ENCODE results near the gene MBOAT2.

Gene MBOAT2

GRCh38 chr2:8870441-8870840 lies 133.0 kb downstream of the MBOAT2 start:
- H2BK12ac ChIP-seq (ENCODE audit: low read length), result no peak overlapping the region
- no peak overlapping the region for H4K12ac ChIP-seq (ENCODE audit: low read depth, low read length)
- H3K14ac ChIP-seq (ENCODE audit: low read length), result no peak overlapping the region
- H3K18ac ChIP-seq (ENCODE audit: low read length), result no peak overlapping the region
- H3K4me2 ChIP-seq (ENCODE audit: low read length), result no peak overlapping the region
- H4K91ac ChIP-seq (ENCODE audit: low read depth, low read length), result no peak overlapping the region
- H3K79me2 ChIP-seq (ENCODE audit: control insufficient read depth, insufficient read depth, low read length, poor library complexity), result no peaks in the 10 kb centered on the region
- no peak overlapping the region for H2AK5ac ChIP-seq (ENCODE audit: low read length)
- no peaks in the 10 kb centered on the region for H3K79me1 ChIP-seq (ENCODE audit: low read length)
- H3K36me3 ChIP-seq (ENCODE audit: control insufficient read depth in 1 of 2, insufficient read depth in 2 of 2, low read length in 2 of 2), result no peaks in the 10 kb centered on the region
- H3K9me3 ChIP-seq (ENCODE audit: insufficient read depth, low read depth, low read length), result no peaks in the 10 kb centered on the region
- no peak overlapping the region for H3K4ac ChIP-seq (ENCODE audit: low read depth, low read length)
- no peak overlapping the region for H2BK5ac ChIP-seq (ENCODE audit: low read depth, low read length, poor library complexity)
- H3K27me3 ChIP-seq (ENCODE audit: insufficient read depth, low read length), result no peaks in the 10 kb centered on the region
- WGBS (ENCODE audit: extremely low coverage, insufficient coverage, insufficient read length), result no CpG with 5 or more reads among the region's 2 CpGs
- H3K4me3 ChIP-seq (ENCODE audit: low read depth, low read length), result no peak overlapping the region
- H3K4me1 ChIP-seq (ENCODE audit: control insufficient read depth in 1 of 2, insufficient read depth in 2 of 2, low read length in 2 of 2), result no peaks in the 10 kb centered on the region
- H4K8ac ChIP-seq (ENCODE audit: low read depth, low read length), result no peak overlapping the region
- H2BK120ac ChIP-seq (ENCODE audit: insufficient read depth, low read length, poor library complexity), result no peak overlapping the region
- DNase-seq, result no peak
- H3K23ac ChIP-seq (ENCODE audit: low read length), result no peak overlapping the region
- H2AFZ ChIP-seq (ENCODE audit: insufficient read depth, low read length, poor library complexity), result no peak overlapping the region
- no peak overlapping the region for H3K27ac ChIP-seq (ENCODE audit: low read depth, low read length)
- no peak overlapping the region for H3K9ac ChIP-seq (ENCODE audit: low read length)

DNA sequence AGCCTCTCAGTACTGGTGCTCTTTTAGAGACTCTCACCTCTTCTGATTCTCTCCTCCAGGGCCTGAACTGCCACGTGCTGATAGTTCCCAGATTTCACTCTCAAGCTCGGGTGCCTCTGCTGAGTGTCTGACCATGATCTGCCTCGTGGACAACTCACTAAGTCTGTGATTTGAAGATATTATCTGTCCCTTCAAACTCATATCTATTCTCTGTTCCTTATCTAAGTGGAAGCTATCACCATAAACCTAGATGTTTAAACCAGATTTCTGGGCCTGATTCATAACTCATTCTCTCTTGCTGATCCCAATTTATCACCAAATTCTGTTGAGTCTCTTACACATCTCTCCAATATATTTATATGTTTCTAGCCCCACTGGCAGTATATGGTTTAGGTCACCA lies 136.1 kb downstream of the MBOAT2 start:
- no peak overlapping the region for H3K4ac ChIP-seq (ENCODE audit: low read depth, low read length)
- H3K4me3 ChIP-seq (ENCODE audit: low read depth, low read length), result no peak overlapping the region
- DNase-seq, result no peak
- H4K12ac ChIP-seq (ENCODE audit: low read depth, low read length), result no peak overlapping the region
- H3K27me3 ChIP-seq (ENCODE audit: insufficient read depth, low read length), result no peaks in the 10 kb centered on the region
- H3K23ac ChIP-seq (ENCODE audit: low read length), result no peak overlapping the region
- H3K9ac ChIP-seq (ENCODE audit: low read length), result no peak overlapping the region
- H2AFZ ChIP-seq (ENCODE audit: insufficient read depth, low read length, poor library complexity), result no peak overlapping the region
- H3K14ac ChIP-seq (ENCODE audit: low read length), result no peak overlapping the region
- no CpG with 5 or more reads among the region's 3 CpGs for WGBS (ENCODE audit: extremely low coverage, insufficient coverage, insufficient read length)
- no peak overlapping the region for H2BK5ac ChIP-seq (ENCODE audit: low read depth, low read length, poor library complexity)
- H3K9me3 ChIP-seq (ENCODE audit: insufficient read depth, low read depth, low read length), result no peaks in the 10 kb centered on the region
- H3K18ac ChIP-seq (ENCODE audit: low read length), result no peak overlapping the region
- no peak overlapping the region for H4K8ac ChIP-seq (ENCODE audit: low read depth, low read length)
- no peak overlapping the region for H3K27ac ChIP-seq (ENCODE audit: low read depth, low read length)
- no peak overlapping the region for H2BK120ac ChIP-seq (ENCODE audit: insufficient read depth, low read length, poor library complexity)
- no peak overlapping the region for H3K4me2 ChIP-seq (ENCODE audit: low read length)
- H3K79me2 ChIP-seq (ENCODE audit: control insufficient read depth, insufficient read depth, low read length, poor library complexity), result no peaks in the 10 kb centered on the region
- no peak overlapping the region for H4K91ac ChIP-seq (ENCODE audit: low read depth, low read length)
- H2AK5ac ChIP-seq (ENCODE audit: low read length), result no peak overlapping the region
- H3K4me1 ChIP-seq (ENCODE audit: control insufficient read depth in 1 of 2, insufficient read depth in 2 of 2, low read length in 2 of 2), result no peaks in the 10 kb centered on the region
- peaks cover 0 to 2% of the 10 kb centered on the region in 2 experiments for H3K36me3 ChIP-seq (ENCODE audit: control insufficient read depth in 1 of 2, insufficient read depth in 2 of 2, low read length in 2 of 2)
- H2BK12ac ChIP-seq (ENCODE audit: low read length), result no peak overlapping the region
- no peaks in the 10 kb centered on the region for H3K79me1 ChIP-seq (ENCODE audit: low read length)

DNA sequence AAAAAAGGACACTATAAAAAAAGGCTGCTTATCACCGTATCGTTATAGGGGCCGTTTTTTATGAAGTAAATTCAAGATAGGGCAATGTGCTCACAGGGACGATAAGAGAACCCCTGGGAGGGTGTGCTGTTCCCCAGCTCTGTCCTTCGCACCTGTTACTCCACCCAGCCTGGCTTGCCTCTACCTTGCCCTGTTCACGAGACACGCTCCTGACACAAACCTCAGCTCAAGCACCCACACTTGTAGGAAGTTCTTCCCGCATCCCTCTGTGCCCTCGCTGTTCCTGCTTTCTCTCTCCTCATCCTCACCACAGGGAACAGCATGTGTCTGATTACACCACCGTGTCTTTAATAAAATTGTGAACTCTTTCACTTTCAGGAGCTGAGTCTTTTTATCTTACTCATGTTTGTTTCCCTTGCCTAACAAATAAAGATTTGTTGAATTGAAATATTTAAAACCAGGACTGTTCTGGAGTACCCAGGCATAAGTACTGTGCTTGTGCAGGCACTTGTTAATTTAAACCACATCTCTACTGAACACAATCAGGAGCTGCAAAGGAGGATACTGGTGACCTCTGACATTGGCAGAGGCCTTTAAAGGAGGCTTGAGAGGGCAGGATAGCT lies 140.0 kb downstream of the MBOAT2 start:
- H4K12ac ChIP-seq (ENCODE audit: low read depth, low read length), result no peak overlapping the region
- no peak overlapping the region for H2AFZ ChIP-seq (ENCODE audit: insufficient read depth, low read length, poor library complexity)
- no peak overlapping the region for H3K4ac ChIP-seq (ENCODE audit: low read depth, low read length)
- H3K79me2 ChIP-seq (ENCODE audit: control insufficient read depth, insufficient read depth, low read length, poor library complexity), result no peaks in the 10 kb centered on the region
- no peaks in the 10 kb centered on the region for H3K27me3 ChIP-seq (ENCODE audit: insufficient read depth, low read length)
- H2BK120ac ChIP-seq (ENCODE audit: insufficient read depth, low read length, poor library complexity), result no peak overlapping the region
- H2BK12ac ChIP-seq (ENCODE audit: low read length), result no peak overlapping the region
- no peak overlapping the region for H3K27ac ChIP-seq (ENCODE audit: low read depth, low read length)
- no peak overlapping the region for H3K4me3 ChIP-seq (ENCODE audit: low read depth, low read length)
- H2AK5ac ChIP-seq (ENCODE audit: low read length), result no peak overlapping the region
- H4K91ac ChIP-seq (ENCODE audit: low read depth, low read length), result no peak overlapping the region
- H4K8ac ChIP-seq (ENCODE audit: low read depth, low read length), result no peak overlapping the region
- peaks cover 0 to 2% of the 10 kb centered on the region in 2 experiments for H3K36me3 ChIP-seq (ENCODE audit: control insufficient read depth in 1 of 2, insufficient read depth in 2 of 2, low read length in 2 of 2)
- no peak overlapping the region for H2BK5ac ChIP-seq (ENCODE audit: low read depth, low read length, poor library complexity)
- no peaks in the 10 kb centered on the region for H3K4me1 ChIP-seq (ENCODE audit: control insufficient read depth in 1 of 2, insufficient read depth in 2 of 2, low read length in 2 of 2)
- no CpG with 5 or more reads among the region's 10 CpGs for WGBS (ENCODE audit: extremely low coverage, insufficient coverage, insufficient read length)
- no peak overlapping the region for H3K9ac ChIP-seq (ENCODE audit: low read length)
- H3K9me3 ChIP-seq (ENCODE audit: insufficient read depth, low read depth, low read length), result no peaks in the 10 kb centered on the region
- H3K4me2 ChIP-seq (ENCODE audit: low read length), result no peak overlapping the region
- no peak for DNase-seq
- H3K79me1 ChIP-seq (ENCODE audit: low read length), result no peaks in the 10 kb centered on the region
- no peak overlapping the region for H3K14ac ChIP-seq (ENCODE audit: low read length)
- H3K18ac ChIP-seq (ENCODE audit: low read length), result no peak overlapping the region
- no peak overlapping the region for H3K23ac ChIP-seq (ENCODE audit: low read length)

DNA sequence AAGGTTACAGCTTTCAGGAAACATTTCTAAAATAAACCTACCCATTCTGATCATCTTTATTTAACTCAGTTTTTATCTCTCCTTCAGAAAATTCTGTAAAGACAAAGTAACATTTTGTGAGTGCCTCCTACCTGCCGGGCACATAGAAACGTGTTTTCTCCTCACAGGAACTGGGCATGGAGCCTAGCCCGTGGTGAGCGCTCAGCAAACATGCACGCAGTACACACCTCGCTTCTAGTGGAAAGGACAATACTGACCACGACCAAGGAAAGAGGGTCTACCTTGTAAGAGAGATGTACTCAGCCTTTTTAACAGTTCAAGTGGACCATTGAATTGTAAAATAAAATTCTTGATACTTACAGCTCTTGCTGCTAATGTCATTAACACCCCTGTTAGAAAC lies 141.3 kb downstream of the MBOAT2 start:
- no peak overlapping the region for H3K14ac ChIP-seq (ENCODE audit: low read length)
- no peaks in the 10 kb centered on the region for H3K9me3 ChIP-seq (ENCODE audit: insufficient read depth, low read depth, low read length)
- H2BK5ac ChIP-seq (ENCODE audit: low read depth, low read length, poor library complexity), result no peak overlapping the region
- no peak overlapping the region for H4K91ac ChIP-seq (ENCODE audit: low read depth, low read length)
- no peak overlapping the region for H4K8ac ChIP-seq (ENCODE audit: low read depth, low read length)
- H2BK12ac ChIP-seq (ENCODE audit: low read length), result no peak overlapping the region
- H3K27ac ChIP-seq (ENCODE audit: low read depth, low read length), result no peak overlapping the region
- peaks cover 0 to 2% of the 10 kb centered on the region in 2 experiments for H3K36me3 ChIP-seq (ENCODE audit: control insufficient read depth in 1 of 2, insufficient read depth in 2 of 2, low read length in 2 of 2)
- H3K23ac ChIP-seq (ENCODE audit: low read length), result no peak overlapping the region
- no peak overlapping the region for H3K4ac ChIP-seq (ENCODE audit: low read depth, low read length)
- no peak overlapping the region for H2AFZ ChIP-seq (ENCODE audit: insufficient read depth, low read length, poor library complexity)
- no peak overlapping the region for H3K9ac ChIP-seq (ENCODE audit: low read length)
- WGBS (ENCODE audit: extremely low coverage, insufficient coverage, insufficient read length), result no CpG with 5 or more reads among the region's 7 CpGs
- no peak overlapping the region for H3K4me3 ChIP-seq (ENCODE audit: low read depth, low read length)
- no peak overlapping the region for H4K12ac ChIP-seq (ENCODE audit: low read depth, low read length)
- no peaks in the 10 kb centered on the region for H3K4me1 ChIP-seq (ENCODE audit: control insufficient read depth in 1 of 2, insufficient read depth in 2 of 2, low read length in 2 of 2)
- H3K4me2 ChIP-seq (ENCODE audit: low read length), result no peak overlapping the region
- H3K79me1 ChIP-seq (ENCODE audit: low read length), result no peaks in the 10 kb centered on the region
- H2AK5ac ChIP-seq (ENCODE audit: low read length), result no peak overlapping the region
- H3K18ac ChIP-seq (ENCODE audit: low read length), result no peak overlapping the region
- H2BK120ac ChIP-seq (ENCODE audit: insufficient read depth, low read length, poor library complexity), result no peak overlapping the region
- no peaks in the 10 kb centered on the region for H3K27me3 ChIP-seq (ENCODE audit: insufficient read depth, low read length)
- no peaks in the 10 kb centered on the region for H3K79me2 ChIP-seq (ENCODE audit: control insufficient read depth, insufficient read depth, low read length, poor library complexity)
- no peak for DNase-seq
